GM12878 (cell line): ENCODE data around the gene SLC22A3. TPM values are rescaled to one million over a fixed set of nuclear protein-coding genes. Genes with fewer than 3 reads are reported as not detected.

Source experiments
- ELK1 ChIP-seq: IDR thresholded peaks from 2 replicates; pipeline ENCODE4 v1.6.1; 2012; ENCODE audit warnings: low read depth, low read length, improper control_type of control experiment
- FOXM1 ChIP-seq: IDR thresholded peaks from 2 replicates; pipeline ENCODE4 v1.6.1; 2012; ENCODE audit warnings: low read depth, mild to moderate bottlenecking, inconsistent platforms, low read length, moderate library complexity
- MXI1 ChIP-seq: fragments of 150-350 bp; IDR thresholded peaks from 2 replicates; pipeline ENCODE4 v1.6.1; 2011; ENCODE audit warnings: low read depth, mild to moderate bottlenecking, inconsistent platforms, low read length, improper control_type of control experiment
- POU2F2 ChIP-seq: IDR thresholded peaks from 3 replicates; pipeline ENCODE4 v1.6.1; 2011; ENCODE audit warnings: low read depth, mild to moderate bottlenecking, low read length, borderline replicate concordance
- RAD51 ChIP-seq: fragments of 450-650 bp; IDR thresholded peaks from 2 replicates; pipeline ENCODE4 v1.6.1; 2016; ENCODE audit warnings: moderate library complexity, mild to moderate bottlenecking, inconsistent platforms
- RELB ChIP-seq: fragments of 450-650 bp; IDR thresholded peaks from 2 replicates; pipeline ENCODE4 v1.6.1; 2017; ENCODE audit warnings: low read depth, mild to moderate bottlenecking, moderate library complexity
- SMAD5 ChIP-seq: IDR thresholded peaks from 2 replicates; pipeline ENCODE4 v1.6.1; 2016; ENCODE audit warnings: antibody characterized with exemption, low read depth
- SRF ChIP-seq, 2 experiments: IDR thresholded peaks; 2 replicates each; pipeline ENCODE4 v1.6.1; 2011; ENCODE audit warnings: low read depth in 2 of 2, low read length in 2 of 2, mild to moderate bottlenecking in 1 of 2, moderate library complexity in 1 of 2
- TARDBP ChIP-seq: IDR thresholded peaks from 2 replicates; pipeline ENCODE4 v1.6.1; 2016; ENCODE audit warnings: borderline replicate concordance
- ZBTB11 ChIP-seq: fragments of 450-650 bp; formaldehyde crosslinking; IDR thresholded peaks from 2 replicates; pipeline ENCODE4 v1.5.0; 2022; ENCODE audit warnings: mild to moderate bottlenecking, missing genetic modification characterization
- polyA plus RNA-seq, 11 experiments: library from polyadenylated mRNA; depleted of rRNA in 4 of 11; unstranded in 6 of 11; stranded (reverse) in 5 of 11; fragments of >200 nt; fragmentation: Nextera tagmentation in 4 of 11; fragmentation: Illumina TruSeq in 1 of 11; extraction: Ambion mirVana in 4 of 11; extraction: Trizol in 1 of 11; gene quantifications; 1 replicate in 1 of 11; 2 replicates in 10 of 11; pipeline versions ENCODE4 v1.2.1 to v1.2.3, GENCODE V29; 2011 to 2016; ENCODE audit warnings: inconsistent platforms in 2 of 11, missing spikeins in 2 of 11, low read depth in 1 of 11
- total RNA-seq, 4 experiments: library from RNA; depleted of rRNA in 3 of 4; stranded (reverse); fragments of >200 nt in 3 of 4; fragmentation: Illumina TruSeq in 1 of 4; extraction: Trizol in 1 of 4; gene quantifications; 2 replicates each; pipeline versions ENCODE4 v1.2.1 to v1.2.3, GENCODE V29; 2013 to 2021

Gene SLC22A3
- total and polyA plus RNA-seq, 10 of the 15 experiments (the other 5 are each of a cell fraction or from before 2014, with no cell fraction given) = 0.07 to 0.15 TPM; not detected in 8

- no peak for TF ChIP-seq ZBTB11
- TF ChIP-seq SRF (IDR thresholded peaks at IDR 0.05; ENCODE audit: low read depth in 2 of 2, low read length in 2 of 2) = no peak
- TF ChIP-seq POU2F2 = no peak
- TF ChIP-seq MXI1 = no peak
- TF ChIP-seq RAD51 = no peak
- TF ChIP-seq SMAD5 = no peak
- TF ChIP-seq RELB = no peak
- TF ChIP-seq ELK1 = no peak
- TF ChIP-seq FOXM1 = no peak
- no peak for TF ChIP-seq TARDBP
Observed at GRCh38 chr6:160442151-160442550, 94.0 kb downstream of the SLC22A3 start (continued).
